ENCODE measurements around the gene TMEM175.

TMEM175 gene

GRCh38 chr4:1004071-1004418 lies 71.8 kb downstream of the TMEM175 start:
- Histone ChIP-seq H3K4me1 (ENCODE audit: low read depth, poor library complexity, severe bottlenecking) (no peaks in the 10 kb centered on the region), H3K36me3 (ENCODE audit: insufficient read depth) (no peaks in the 10 kb centered on the region), H3K4me3 (IDR thresholded peaks at IDR 0.05; ENCODE audit: insufficient read depth, low read depth, low read length) (no peak overlapping the region), H3K4me2 (no peak overlapping the region), H2AFZ (ENCODE audit: low read depth) (no peak overlapping the region), H3K27ac (no peak overlapping the region), H4K20me1 (ENCODE audit: insufficient read depth) (no peaks in the 10 kb centered on the region), H3K27me3 (ENCODE audit: insufficient read depth, low read depth) (peaks cover 13% of the 10 kb centered on the region; the same call in 1 of the 2 replicates), H3K79me2 (ENCODE audit: insufficient read depth, low read depth) (no peaks in the 10 kb centered on the region), H3K9ac (no peak overlapping the region)
- TF ChIP-seq, protein P1, sequence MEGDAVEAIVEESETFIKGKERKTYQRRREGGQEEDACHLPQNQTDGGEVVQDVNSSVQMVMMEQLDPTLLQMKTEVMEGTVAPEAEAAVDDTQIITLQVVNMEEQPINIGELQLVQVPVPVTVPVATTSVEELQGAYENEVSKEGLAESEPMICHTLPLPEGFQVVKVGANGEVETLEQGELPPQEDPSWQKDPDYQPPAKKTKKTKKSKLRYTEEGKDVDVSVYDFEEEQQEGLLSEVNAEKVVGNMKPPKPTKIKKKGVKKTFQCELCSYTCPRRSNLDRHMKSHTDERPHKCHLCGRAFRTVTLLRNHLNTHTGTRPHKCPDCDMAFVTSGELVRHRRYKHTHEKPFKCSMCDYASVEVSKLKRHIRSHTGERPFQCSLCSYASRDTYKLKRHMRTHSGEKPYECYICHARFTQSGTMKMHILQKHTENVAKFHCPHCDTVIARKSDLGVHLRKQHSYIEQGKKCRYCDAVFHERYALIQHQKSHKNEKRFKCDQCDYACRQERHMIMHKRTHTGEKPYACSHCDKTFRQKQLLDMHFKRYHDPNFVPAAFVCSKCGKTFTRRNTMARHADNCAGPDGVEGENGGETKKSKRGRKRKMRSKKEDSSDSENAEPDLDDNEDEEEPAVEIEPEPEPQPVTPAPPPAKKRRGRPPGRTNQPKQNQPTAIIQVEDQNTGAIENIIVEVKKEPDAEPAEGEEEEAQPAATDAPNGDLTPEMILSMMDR (conservative IDR thresholded peaks at IDR 0.05; ENCODE audit: low read depth, low read length): no peak

- Histone ChIP-seq H3K27me3 (ENCODE audit: insufficient read depth, low read depth) (peaks cover 13% of the 10 kb centered on the region; the same call in 1 of the 2 replicates), H3K4me2 (no peak overlapping the region), H3K79me2 (ENCODE audit: insufficient read depth, low read depth) (no peaks in the 10 kb centered on the region), H3K4me3 (IDR thresholded peaks at IDR 0.05; ENCODE audit: insufficient read depth, low read depth, low read length) (no peak overlapping the region), H3K4me1 (ENCODE audit: low read depth, poor library complexity, severe bottlenecking) (no peaks in the 10 kb centered on the region), H3K36me3 (ENCODE audit: insufficient read depth) (no peaks in the 10 kb centered on the region), H3K9ac (no peak overlapping the region), H3K27ac (no peak overlapping the region), H4K20me1 (ENCODE audit: insufficient read depth) (no peaks in the 10 kb centered on the region), H2AFZ (ENCODE audit: low read depth) (no peak overlapping the region)
- TF ChIP-seq, protein P1 (conservative IDR thresholded peaks at IDR 0.05; ENCODE audit: low read depth, low read length): no peak
Observed at GRCh38 chr4:1004557-1005485, 72.6 kb downstream of the TMEM175 start.

GRCh38 chr4:1006856-1007255 lies 74.6 kb downstream of the TMEM175 start:
- H3K4me2 ChIP-seq: no peak overlapping the region
- no peak overlapping the region for H3K4me3 ChIP-seq (IDR thresholded peaks at IDR 0.05; ENCODE audit: insufficient read depth, low read depth, low read length)
- TF ChIP-seq, protein P1 (conservative IDR thresholded peaks at IDR 0.05; ENCODE audit: low read depth, low read length): no peak
- H3K27ac ChIP-seq: no peak overlapping the region
- H3K9ac ChIP-seq: no peak overlapping the region
- no peaks in the 10 kb centered on the region for H3K79me2 ChIP-seq (ENCODE audit: insufficient read depth, low read depth)
- H3K4me1 ChIP-seq (ENCODE audit: low read depth, poor library complexity, severe bottlenecking): no peaks in the 10 kb centered on the region
- no peaks in the 10 kb centered on the region for H4K20me1 ChIP-seq (ENCODE audit: insufficient read depth)
- peaks cover 13% of the 10 kb centered on the region; the same call in 1 of the 2 replicates for H3K27me3 ChIP-seq (ENCODE audit: insufficient read depth, low read depth)
- H3K36me3 ChIP-seq (ENCODE audit: insufficient read depth): no peaks in the 10 kb centered on the region
- no peak overlapping the region for H2AFZ ChIP-seq (ENCODE audit: low read depth)

Data from KMS-11 (cell line).